Germinal center (tissue), 1 donor: ENCODE results near the gene MRPS30.
"Not testable (repeated sequence)": the region's sequence is repeated elsewhere in the genome, so short reads cannot be mapped to it uniquely, and the experiment has no call there.

Experiments used
- DNase-seq: peaks from one replicate; pipeline ENCODE4 v3.0.0; 2012; ENCODE audit warnings: mixed read lengths, low spot score

Gene MRPS30

GRCh38 chr5:44808435-44809214 is at the start of gene MRPS30:
Gene MRPS30, plus strand, starts transcription at chr5:44808947. Its CDS starts 16 bp downstream, at chr5:44808963.
- DNase-seq: peak; percentile 90

GRCh38 chr5:44769200-44769876 is 39.4 kb upstream of the MRPS30 start:
- no peak for DNase-seq

- DNase-seq: no peak
These were observed 38.9 kb upstream of the MRPS30 start for GRCh38 chr5:44769877-44770209.

GRCh38 chr5:44770780-44771717 is 37.7 kb upstream of the MRPS30 start:
- DNase-seq: no peak

- not testable (repeated sequence) for DNase-seq
These were observed 36.4 kb upstream of the MRPS30 start for GRCh38 chr5:44772397-44772796.

- peak; percentile 5 for DNase-seq
These were observed 34.4 kb upstream of the MRPS30 start for GRCh38 chr5:44774279-44774880.

- DNase-seq: no peak
These were observed 29.6 kb upstream of the MRPS30 start for GRCh38 chr5:44779167-44779566.

- no peak for DNase-seq
These were observed 25.0 kb upstream of the MRPS30 start for GRCh38 chr5:44783634-44784315.

- no peak for DNase-seq
These were observed 21.0 kb upstream of the MRPS30 start for GRCh38 chr5:44787731-44788130.

- DNase-seq: not testable (repeated sequence)
These were observed 19.3 kb upstream of the MRPS30 start for GRCh38 chr5:44789372-44789995.

GRCh38 chr5:44792031-44792673 is 16.6 kb upstream of the MRPS30 start:
- not testable (repeated sequence) for DNase-seq

GRCh38 chr5:44794371-44794770 is 14.4 kb upstream of the MRPS30 start:
- no peak for DNase-seq

GRCh38 chr5:44795496-44795895 is 13.3 kb upstream of the MRPS30 start:
- no peak for DNase-seq

- no peak for DNase-seq
These were observed 10.9 kb upstream of the MRPS30 start for GRCh38 chr5:44797841-44798240.

GRCh38 chr5:44801992-44802391 is 6.8 kb upstream of the MRPS30 start:
- no peak for DNase-seq

- DNase-seq: no peak
These were observed 2.1 kb upstream of the MRPS30 start for GRCh38 chr5:44806608-44807007.

- no peak for DNase-seq
These were observed 1.5 kb upstream of the MRPS30 start for GRCh38 chr5:44807269-44807668.

- peak; percentile 26 for DNase-seq
These were observed 638 bp downstream of the MRPS30 start for GRCh38 chr5:44809215-44809955.

GRCh38 chr5:44809956-44810420 is 1.2 kb downstream of the MRPS30 start:
- DNase-seq: no peak

- DNase-seq: no peak
These were observed 6.0 kb downstream of the MRPS30 start for GRCh38 chr5:44814761-44815160.
